ENCODE data around the gene GRIA3.

GRIA3 gene

DNA sequence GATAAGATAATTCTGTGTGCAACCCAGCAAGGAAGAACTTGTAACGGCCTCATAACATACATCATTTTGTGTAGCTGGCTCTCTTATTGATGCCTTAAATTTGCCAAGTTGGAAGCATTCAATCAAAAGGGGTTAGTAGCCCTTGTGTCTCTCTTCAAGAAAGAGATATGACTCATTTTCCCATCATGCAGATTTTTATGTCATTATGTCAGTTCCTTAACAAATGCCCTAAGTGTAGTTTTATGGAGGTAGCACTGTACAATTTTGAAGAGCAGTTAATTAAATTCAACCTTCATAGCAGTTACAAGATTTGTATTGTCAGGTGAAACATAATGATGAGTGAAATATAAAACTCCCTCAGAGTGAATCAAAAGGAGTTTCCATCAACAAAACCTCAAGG is 215.6 kb downstream of the GRIA3 start:
- Histone ChIP-seq H3K4me1 (ENCODE audit: control insufficient read depth, insufficient read depth, low read depth, low read length) (no peaks in the 10 kb centered on the region), H4K8ac (ENCODE audit: low read length) (no peak overlapping the region), H3K4me3 (ENCODE audit: insufficient read depth in 1 of 2, low read depth in 1 of 2, low read length in 2 of 2) (no peak overlapping the region), H3K18ac (ENCODE audit: low read depth in 1 of 2, low read length in 2 of 2) (no peak overlapping the region), H3K9me3 (ENCODE audit: control insufficient read depth, low read length) (no peaks in the 10 kb centered on the region), H2BK12ac (ENCODE audit: low read length in 2 of 2) (no peak overlapping the region), H3K27ac (ENCODE audit: low read length, poor library complexity, severe bottlenecking) (no peak overlapping the region), H3K14ac (ENCODE audit: low read length in 2 of 2) (no peak overlapping the region), H2BK15ac (ENCODE audit: low read depth, poor library complexity, severe bottlenecking) (no peak overlapping the region), H2AK5ac (ENCODE audit: low read length, severe bottlenecking) (no peak overlapping the region), H3K36me3 (ENCODE audit: control insufficient read depth in 1 of 2, insufficient read depth in 2 of 2, low read depth in 1 of 2, low read length in 2 of 2) (peaks cover 0 to 33% of the 10 kb centered on the region in 2 experiments), H2BK120ac (ENCODE audit: low read depth, low read length) (no peak overlapping the region), H3K27me3 (ENCODE audit: control insufficient read depth in 1 of 2, insufficient read depth in 1 of 2, low read length in 2 of 2) (no peaks in the 10 kb centered on the region), H3K23ac (ENCODE audit: low read length in 2 of 2) (no peak overlapping the region), H2AFZ (ENCODE audit: low read depth, low read length) (no peak overlapping the region), H3K4me2 (ENCODE audit: low read length, poor library complexity, severe bottlenecking) (no peak overlapping the region), H3K4ac (ENCODE audit: low read depth in 1 of 2, low read length in 2 of 2) (no peak overlapping the region), H3K79me1 (replicated peaks; ENCODE audit: low read length, poor library complexity, severe bottlenecking) (no peaks in the 10 kb centered on the region), H2BK5ac (ENCODE audit: low read depth, low read length, poor library complexity, severe bottlenecking) (no peak overlapping the region), H3K9ac (ENCODE audit: low read length) (no peak overlapping the region), H4K91ac (ENCODE audit: low read length) (no peak overlapping the region)
- no peak for DNase-seq
- no CpG with 5 or more reads among the region's 1 CpG for WGBS

GRCh38 chrX:123405231-123405630 is 221.2 kb downstream of the GRIA3 start:
- H2BK15ac ChIP-seq (ENCODE audit: low read depth, poor library complexity, severe bottlenecking) = no peak overlapping the region
- no peaks in the 10 kb centered on the region for H3K27me3 ChIP-seq (ENCODE audit: control insufficient read depth in 1 of 2, insufficient read depth in 1 of 2, low read length in 2 of 2)
- no peak overlapping the region for H3K4me3 ChIP-seq (ENCODE audit: insufficient read depth in 1 of 2, low read depth in 1 of 2, low read length in 2 of 2)
- H3K4ac ChIP-seq (ENCODE audit: low read depth in 1 of 2, low read length in 2 of 2) = no peak overlapping the region
- no peak overlapping the region for H3K9ac ChIP-seq (ENCODE audit: low read length)
- no peak overlapping the region for H2BK5ac ChIP-seq (ENCODE audit: low read depth, low read length, poor library complexity, severe bottlenecking)
- no peak overlapping the region for H3K23ac ChIP-seq (ENCODE audit: low read length in 2 of 2)
- H4K91ac ChIP-seq (ENCODE audit: low read length) = no peak overlapping the region
- no peak overlapping the region for H3K18ac ChIP-seq (ENCODE audit: low read depth in 1 of 2, low read length in 2 of 2)
- H3K4me1 ChIP-seq (ENCODE audit: control insufficient read depth, insufficient read depth, low read depth, low read length) = no peaks in the 10 kb centered on the region
- no peak overlapping the region for H2AK5ac ChIP-seq (ENCODE audit: low read length, severe bottlenecking)
- H2AFZ ChIP-seq (ENCODE audit: low read depth, low read length) = no peak overlapping the region
- H3K14ac ChIP-seq (ENCODE audit: low read length in 2 of 2) = no peak overlapping the region
- WGBS = 94% methylated on average over 3 of the region's 3 CpGs
- H3K27ac ChIP-seq (ENCODE audit: low read length, poor library complexity, severe bottlenecking) = no peak overlapping the region
- H3K36me3 ChIP-seq (ENCODE audit: control insufficient read depth in 1 of 2, insufficient read depth in 2 of 2, low read depth in 1 of 2, low read length in 2 of 2) = peaks cover 0 to 47% of the 10 kb centered on the region in 2 experiments
- no peak overlapping the region for H2BK12ac ChIP-seq (ENCODE audit: low read length in 2 of 2)
- no peaks in the 10 kb centered on the region for H3K9me3 ChIP-seq (ENCODE audit: control insufficient read depth, low read length)
- no peak for DNase-seq
- H2BK120ac ChIP-seq (ENCODE audit: low read depth, low read length) = no peak overlapping the region
- H4K8ac ChIP-seq (ENCODE audit: low read length) = no peak overlapping the region
- no peaks in the 10 kb centered on the region for H3K79me1 ChIP-seq (replicated peaks; ENCODE audit: low read length, poor library complexity, severe bottlenecking)
- no peak overlapping the region for H3K4me2 ChIP-seq (ENCODE audit: low read length, poor library complexity, severe bottlenecking)

DNA sequence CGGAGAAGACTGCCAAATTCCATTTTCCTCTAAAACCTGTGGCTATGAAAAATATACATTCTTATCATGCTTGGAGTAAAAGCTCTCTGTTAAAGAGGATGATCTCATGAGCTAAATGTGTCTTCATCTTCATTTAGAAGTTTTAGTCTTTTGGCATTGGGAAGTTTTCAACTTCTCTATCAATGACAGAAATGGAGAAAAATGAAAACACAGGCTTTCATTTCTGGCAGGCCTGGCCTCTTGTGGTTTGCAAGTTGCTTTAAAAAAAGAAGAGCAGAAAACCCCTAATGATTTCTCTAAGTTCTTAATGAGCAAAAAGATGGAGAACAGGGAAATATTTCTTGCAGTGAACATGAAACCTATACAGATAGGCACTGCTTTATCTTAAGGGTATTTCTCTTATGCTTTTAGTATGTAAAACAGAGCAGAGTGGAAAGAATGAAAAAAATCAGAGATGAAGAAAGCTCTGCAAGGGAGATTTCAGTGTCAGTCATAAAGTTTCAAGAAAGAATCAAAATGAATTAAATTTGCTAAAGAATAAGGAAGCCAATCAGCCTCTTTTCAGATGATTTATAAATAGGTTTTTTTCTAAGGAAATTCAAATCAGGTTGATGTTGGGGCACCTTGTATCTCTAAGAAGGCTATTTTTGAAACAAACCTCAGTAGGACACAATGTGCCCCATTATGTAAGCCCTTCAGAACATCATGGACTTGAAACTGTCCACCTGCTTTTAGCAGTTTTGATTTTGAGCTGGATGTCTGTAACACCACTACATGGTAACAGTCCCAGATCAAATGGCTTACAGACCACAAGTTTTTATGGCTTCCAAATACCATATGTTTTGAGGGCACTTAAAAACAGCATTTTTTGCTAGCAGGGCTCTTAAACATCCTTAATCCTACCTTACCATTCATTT is 225.0 kb downstream of the GRIA3 start:
- Histone ChIP-seq H3K4me1 (ENCODE audit: control insufficient read depth, insufficient read depth, low read depth, low read length) (no peaks in the 10 kb centered on the region), H3K36me3 (ENCODE audit: control insufficient read depth in 1 of 2, insufficient read depth in 2 of 2, low read depth in 1 of 2, low read length in 2 of 2) (peaks cover 0 to 30% of the 10 kb centered on the region in 2 experiments), H2AFZ (ENCODE audit: low read depth, low read length) (no peak overlapping the region), H2BK5ac (ENCODE audit: low read depth, low read length, poor library complexity, severe bottlenecking) (no peak overlapping the region), H3K27ac (ENCODE audit: low read length, poor library complexity, severe bottlenecking) (no peak overlapping the region), H3K9me3 (ENCODE audit: control insufficient read depth, low read length) (no peaks in the 10 kb centered on the region), H4K8ac (ENCODE audit: low read length) (no peak overlapping the region), H2BK15ac (ENCODE audit: low read depth, poor library complexity, severe bottlenecking) (no peak overlapping the region), H3K79me1 (replicated peaks; ENCODE audit: low read length, poor library complexity, severe bottlenecking) (no peaks in the 10 kb centered on the region), H2BK12ac (ENCODE audit: low read length in 2 of 2) (no peak overlapping the region), H3K4ac (ENCODE audit: low read depth in 1 of 2, low read length in 2 of 2) (no peak overlapping the region), H3K18ac (ENCODE audit: low read depth in 1 of 2, low read length in 2 of 2) (no peak overlapping the region), H2AK5ac (ENCODE audit: low read length, severe bottlenecking) (no peak overlapping the region), H2BK120ac (ENCODE audit: low read depth, low read length) (no peak overlapping the region), H3K4me2 (ENCODE audit: low read length, poor library complexity, severe bottlenecking) (no peak overlapping the region), H3K27me3 (ENCODE audit: control insufficient read depth in 1 of 2, insufficient read depth in 1 of 2, low read length in 2 of 2) (no peaks in the 10 kb centered on the region), H3K23ac (ENCODE audit: low read length in 2 of 2) (no peak overlapping the region), H3K4me3 (ENCODE audit: insufficient read depth in 1 of 2, low read depth in 1 of 2, low read length in 2 of 2) (no peak overlapping the region), H3K9ac (ENCODE audit: low read length) (no peak overlapping the region), H4K91ac (ENCODE audit: low read length) (no peak overlapping the region), H3K14ac (ENCODE audit: low read length in 2 of 2) (no peak overlapping the region)
- no CpG with 5 or more reads among the region's 1 CpG for WGBS
- no peak for DNase-seq

- no peak overlapping the region for H2BK15ac ChIP-seq (ENCODE audit: low read depth, poor library complexity, severe bottlenecking)
- no peak overlapping the region for H4K91ac ChIP-seq (ENCODE audit: low read length)
- H3K4me3 ChIP-seq (ENCODE audit: insufficient read depth in 1 of 2, low read depth in 1 of 2, low read length in 2 of 2) = no peak overlapping the region
- no peak overlapping the region for H3K4me2 ChIP-seq (ENCODE audit: low read length, poor library complexity, severe bottlenecking)
- H2BK12ac ChIP-seq (ENCODE audit: low read length in 2 of 2) = no peak overlapping the region
- no peak overlapping the region for H2AFZ ChIP-seq (ENCODE audit: low read depth, low read length)
- no CpG with 5 or more reads among the region's 1 CpG for WGBS
- H2AK5ac ChIP-seq (ENCODE audit: low read length, severe bottlenecking) = no peak overlapping the region
- no peaks in the 10 kb centered on the region for H3K79me1 ChIP-seq (replicated peaks; ENCODE audit: low read length, poor library complexity, severe bottlenecking)
- no peak overlapping the region for H3K4ac ChIP-seq (ENCODE audit: low read depth in 1 of 2, low read length in 2 of 2)
- no peak overlapping the region for H3K27ac ChIP-seq (ENCODE audit: low read length, poor library complexity, severe bottlenecking)
- peak; percentile 19 for DNase-seq
- H3K9me3 ChIP-seq (ENCODE audit: control insufficient read depth, low read length) = no peaks in the 10 kb centered on the region
- no peak overlapping the region for H2BK120ac ChIP-seq (ENCODE audit: low read depth, low read length)
- H3K18ac ChIP-seq (ENCODE audit: low read depth in 1 of 2, low read length in 2 of 2) = no peak overlapping the region
- no peak overlapping the region for H4K8ac ChIP-seq (ENCODE audit: low read length)
- H3K23ac ChIP-seq (ENCODE audit: low read length in 2 of 2) = no peak overlapping the region
- no peak overlapping the region for H3K9ac ChIP-seq (ENCODE audit: low read length)
- no peak overlapping the region for H2BK5ac ChIP-seq (ENCODE audit: low read depth, low read length, poor library complexity, severe bottlenecking)
- H3K14ac ChIP-seq (ENCODE audit: low read length in 2 of 2) = no peak overlapping the region
- no peaks in the 10 kb centered on the region for H3K27me3 ChIP-seq (ENCODE audit: control insufficient read depth in 1 of 2, insufficient read depth in 1 of 2, low read length in 2 of 2)
- no peaks in the 10 kb centered on the region for H3K4me1 ChIP-seq (ENCODE audit: control insufficient read depth, insufficient read depth, low read depth, low read length)
- peaks cover 0 to 6% of the 10 kb centered on the region in 2 experiments for H3K36me3 ChIP-seq (ENCODE audit: control insufficient read depth in 1 of 2, insufficient read depth in 2 of 2, low read depth in 1 of 2, low read length in 2 of 2)
Measured at GRCh38 chrX:123422875-123423274, 238.8 kb downstream of the GRIA3 start.
